H1 (cell line): ENCODE results near the gene BCAS4.

Experiments used
- CBX5 ChIP-seq: fragments of 300-800, 300-1000 bp; sonication (generic); IDR thresholded peaks from 2 replicates; pipeline ENCODE4 v1.7.1; 2016; ENCODE audit warnings: antibody characterized with exemption, low read length, low read depth
- CHD2 ChIP-seq: IDR thresholded peaks from 2 replicates; pipeline ENCODE4 v1.6.1; 2012; ENCODE audit warnings: low read length, improper control_type of control experiment
- KDM5A ChIP-seq: fragments of 200-600 bp; IDR thresholded peaks from 2 replicates; pipeline ENCODE4 v1.7.1; 2012; ENCODE audit warnings: mild to moderate bottlenecking, low read length, inconsistent platforms, mixed read lengths
- ZNF274 ChIP-seq: IDR thresholded peaks from 2 replicates; pipeline ENCODE4 v1.7.0; 2012; ENCODE audit warnings: low read length, borderline replicate concordance; ENCODE audit errors: extremely low read depth

GRCh38 chr20:50924261-50924920, 129.5 kb downstream of the BCAS4 start:
- TF ChIP-seq CBX5 (no peak), KDM5A (no peak), ZNF274 (no peak), CHD2 (no peak)
